ENCODE data around the gene VGLL4.
"Not testable (repeated sequence)": the region's sequence is repeated elsewhere in the genome, so short reads cannot be mapped to it uniquely, and the experiment has no call there.

The VGLL4 gene

GRCh38 chr3:11522398-11522715 lies 121.4 kb downstream of the VGLL4 start:
- Histone ChIP-seq H3K4me1 (ENCODE audit: insufficient read depth, low read length) (no peaks in the 10 kb centered on the region), H3K27ac (ENCODE audit: low read depth, low read length) (no peak overlapping the region), H3K9ac (ENCODE audit: low read depth, low read length) (no peak overlapping the region), H3K4me3 (ENCODE audit: low read length) (no peak overlapping the region), H3K27me3 (ENCODE audit: insufficient read depth, low read length) (no peaks in the 10 kb centered on the region), H3K36me3 (ENCODE audit: insufficient read depth, low read length) (no peaks in the 10 kb centered on the region), H3K9me3 (ENCODE audit: insufficient read depth, low read depth, low read length) (no peaks in the 10 kb centered on the region)
- WGBS = 93% methylated on average over 5 of the region's 5 CpGs

- Histone ChIP-seq H3K27me3 (ENCODE audit: insufficient read depth, low read length) (no peaks in the 10 kb centered on the region), H3K4me1 (ENCODE audit: insufficient read depth, low read length) (no peaks in the 10 kb centered on the region), H3K9me3 (ENCODE audit: insufficient read depth, low read depth, low read length) (no peaks in the 10 kb centered on the region), H3K9ac (ENCODE audit: low read depth, low read length) (no peak overlapping the region), H3K4me3 (ENCODE audit: low read length) (no peak overlapping the region), H3K27ac (ENCODE audit: low read depth, low read length) (no peak overlapping the region), H3K36me3 (ENCODE audit: insufficient read depth, low read length) (no peaks in the 10 kb centered on the region)
- WGBS = 94% methylated on average over 8 of the region's 8 CpGs
Measured at GRCh38 chr3:11521167-11521566, 122.5 kb downstream of the VGLL4 start.

GRCh38 chr3:11517601-11518000 lies 126.1 kb downstream of the VGLL4 start:
- H3K27ac ChIP-seq (ENCODE audit: low read depth, low read length) = no peak overlapping the region
- H3K9me3 ChIP-seq (ENCODE audit: insufficient read depth, low read depth, low read length) = no peaks in the 10 kb centered on the region
- no peaks in the 10 kb centered on the region for H3K27me3 ChIP-seq (ENCODE audit: insufficient read depth, low read length)
- no peak overlapping the region for H3K4me3 ChIP-seq (ENCODE audit: low read length)
- no peaks in the 10 kb centered on the region for H3K36me3 ChIP-seq (ENCODE audit: insufficient read depth, low read length)
- H3K4me1 ChIP-seq (ENCODE audit: insufficient read depth, low read length) = peaks cover 4% of the 10 kb centered on the region; the same call in 1 of the 2 replicates
- H3K9ac ChIP-seq (ENCODE audit: low read depth, low read length) = no peak overlapping the region
- 92% methylated on average over 6 of the region's 6 CpGs for WGBS

GRCh38 chr3:11514191-11514821 lies 129.4 kb downstream of the VGLL4 start:
- peaks cover 17% of the 10 kb centered on the region for H3K4me1 ChIP-seq (ENCODE audit: insufficient read depth, low read length)
- H3K36me3 ChIP-seq (ENCODE audit: insufficient read depth, low read length) = no peaks in the 10 kb centered on the region
- no peak overlapping the region for H3K4me3 ChIP-seq (ENCODE audit: low read length)
- H3K27ac ChIP-seq (ENCODE audit: low read depth, low read length) = no peak overlapping the region
- no peaks in the 10 kb centered on the region for H3K27me3 ChIP-seq (ENCODE audit: insufficient read depth, low read length)
- H3K9ac ChIP-seq (ENCODE audit: low read depth, low read length) = no peak overlapping the region
- 84% methylated on average over 6 of the region's 7 CpGs for WGBS
- H3K9me3 ChIP-seq (ENCODE audit: insufficient read depth, low read depth, low read length) = no peaks in the 10 kb centered on the region

- Histone ChIP-seq H3K4me1 (ENCODE audit: insufficient read depth, low read length) (peaks cover 23% of the 10 kb centered on the region), H3K36me3 (ENCODE audit: insufficient read depth, low read length) (no peaks in the 10 kb centered on the region), H3K4me3 (ENCODE audit: low read length) (no peak overlapping the region), H3K9me3 (ENCODE audit: insufficient read depth, low read depth, low read length) (no peaks in the 10 kb centered on the region), H3K27me3 (ENCODE audit: insufficient read depth, low read length) (no peaks in the 10 kb centered on the region), H3K9ac (ENCODE audit: low read depth, low read length) (no peak overlapping the region), H3K27ac (ENCODE audit: low read depth, low read length) (no peak overlapping the region)
- 95% methylated on average over 3 of the region's 3 CpGs for WGBS
Measured at GRCh38 chr3:11513817-11514135, 129.9 kb downstream of the VGLL4 start.

- not testable (repeated sequence) for H3K9ac ChIP-seq (ENCODE audit: low read depth, low read length); H3K9me3 ChIP-seq (ENCODE audit: insufficient read depth, low read depth, low read length); H3K4me3 ChIP-seq (ENCODE audit: low read length); H3K27ac ChIP-seq (ENCODE audit: low read depth, low read length); H3K27me3 ChIP-seq (ENCODE audit: insufficient read depth, low read length); H3K36me3 ChIP-seq (ENCODE audit: insufficient read depth, low read length)
- peaks cover 28% of the 10 kb centered on the region for H3K4me1 ChIP-seq (ENCODE audit: insufficient read depth, low read length)
- WGBS = 93% methylated on average over 27 of the region's 27 CpGs
Measured at GRCh38 chr3:11513125-11513816, 130.4 kb downstream of the VGLL4 start.

GRCh38 chr3:11511606-11512005 lies 132.1 kb downstream of the VGLL4 start:
- peaks cover 28% of the 10 kb centered on the region for H3K4me1 ChIP-seq (ENCODE audit: insufficient read depth, low read length)
- WGBS = 95% methylated on average over 16 of the region's 20 CpGs
- H3K9me3 ChIP-seq (ENCODE audit: insufficient read depth, low read depth, low read length); H3K4me3 ChIP-seq (ENCODE audit: low read length); H3K27ac ChIP-seq (ENCODE audit: low read depth, low read length); H3K9ac ChIP-seq (ENCODE audit: low read depth, low read length); H3K36me3 ChIP-seq (ENCODE audit: insufficient read depth, low read length); H3K27me3 ChIP-seq (ENCODE audit: insufficient read depth, low read length): not testable (repeated sequence)

GRCh38 chr3:11510356-11510755 lies 133.4 kb downstream of the VGLL4 start:
- 71% methylated on average over 5 of the region's 5 CpGs for WGBS
- H3K4me1 ChIP-seq (ENCODE audit: insufficient read depth, low read length) = peaks cover 28% of the 10 kb centered on the region
- no peak overlapping the region for H3K4me3 ChIP-seq (ENCODE audit: low read length)
- H3K9me3 ChIP-seq (ENCODE audit: insufficient read depth, low read depth, low read length) = no peaks in the 10 kb centered on the region
- no peaks in the 10 kb centered on the region for H3K36me3 ChIP-seq (ENCODE audit: insufficient read depth, low read length)
- 0 out of 2 replicates have a peak overlapping the region, but pooled peaks have one; percentile 0 for H3K27ac ChIP-seq (ENCODE audit: low read depth, low read length)
- H3K9ac ChIP-seq (ENCODE audit: low read depth, low read length) = no peak overlapping the region
- no peaks in the 10 kb centered on the region for H3K27me3 ChIP-seq (ENCODE audit: insufficient read depth, low read length)

- Histone ChIP-seq H3K4me1 (ENCODE audit: insufficient read depth, low read length) (peaks cover 28% of the 10 kb centered on the region), H3K36me3 (ENCODE audit: insufficient read depth, low read length) (no peaks in the 10 kb centered on the region), H3K27ac (ENCODE audit: low read depth, low read length) (no peak overlapping the region; the same call in 1 of the 2 replicates), H3K27me3 (ENCODE audit: insufficient read depth, low read length) (no peaks in the 10 kb centered on the region), H3K9ac (ENCODE audit: low read depth, low read length) (no peak overlapping the region), H3K9me3 (ENCODE audit: insufficient read depth, low read depth, low read length) (no peaks in the 10 kb centered on the region), H3K4me3 (ENCODE audit: low read length) (no peak overlapping the region)
- WGBS = 45% methylated on average over 5 of the region's 5 CpGs
Measured at GRCh38 chr3:11510001-11510340, 133.7 kb downstream of the VGLL4 start.

- H3K9me3 ChIP-seq (ENCODE audit: insufficient read depth, low read depth, low read length) = no peaks in the 10 kb centered on the region
- peak overlapping the region; percentile 26; the same call in 1 of the 2 replicates for H3K9ac ChIP-seq (ENCODE audit: low read depth, low read length)
- no peak overlapping the region for H3K4me3 ChIP-seq (ENCODE audit: low read length)
- peaks cover 28% of the 10 kb centered on the region for H3K4me1 ChIP-seq (ENCODE audit: insufficient read depth, low read length)
- H3K27ac ChIP-seq (ENCODE audit: low read depth, low read length) = peak overlapping the region; percentile 17
- 40% methylated on average over 9 of the region's 9 CpGs for WGBS
- no peaks in the 10 kb centered on the region for H3K27me3 ChIP-seq (ENCODE audit: insufficient read depth, low read length)
- H3K36me3 ChIP-seq (ENCODE audit: insufficient read depth, low read length) = no peaks in the 10 kb centered on the region
Measured at GRCh38 chr3:11509173-11510000, 134.3 kb downstream of the VGLL4 start.

GRCh38 chr3:11508346-11509172 lies 135.2 kb downstream of the VGLL4 start:
- Histone ChIP-seq H3K9me3 (ENCODE audit: insufficient read depth, low read depth, low read length) (no peaks in the 10 kb centered on the region), H3K4me1 (ENCODE audit: insufficient read depth, low read length) (peaks cover 24% of the 10 kb centered on the region), H3K36me3 (ENCODE audit: insufficient read depth, low read length) (no peaks in the 10 kb centered on the region), H3K9ac (ENCODE audit: low read depth, low read length) (0 out of 2 replicates have a peak overlapping the region, but pooled peaks have one; percentile 7), H3K27ac (ENCODE audit: low read depth, low read length) (peak overlapping the region; percentile 2; the same call in 1 of the 2 replicates), H3K4me3 (ENCODE audit: low read length) (no peak overlapping the region), H3K27me3 (ENCODE audit: insufficient read depth, low read length) (no peaks in the 10 kb centered on the region)
- WGBS = 78% methylated on average over 4 of the region's 5 CpGs

Measured in HUES64 (cell line).